Stimulated activated CD4-positive, alpha-beta T cell treated with anti-CD3 and anti-CD28 coated beads, Interleukin-1b, Interleukin-23, amount 100 ng/mL, for 4 hours (primary cell): ENCODE measurements around the gene CLDND1.
"Not testable (repeated sequence)": the region's sequence is repeated elsewhere in the genome, so short reads cannot be mapped to it uniquely, and the experiment has no call there.

ENCODE experiments used
- DNase-seq, 2 donors: peaks; one replicate each; pipeline ENCODE4 v3.0.0-alpha.2; 2020; ENCODE audit warnings: low read depth in 2 of 2

Gene CLDND1

GRCh38 chr3:98522544-98523281 is at the start of gene CLDND1:
TSS of gene CLDND1 (minus strand) at chr3:98522902. CDS start at chr3:98521424, 1,478 bp downstream.
- DNase-seq = peak; percentile 90 to 92

- DNase-seq = no peak
These were observed 45.7 kb upstream of the CLDND1 start for GRCh38 chr3:98568402-98568801.

- no peak for DNase-seq
These were observed 45.1 kb upstream of the CLDND1 start for GRCh38 chr3:98567666-98568270.

- no peak for DNase-seq
These were observed 43.1 kb upstream of the CLDND1 start for GRCh38 chr3:98565843-98566242.

- no peak for DNase-seq
These were observed 42.5 kb upstream of the CLDND1 start for GRCh38 chr3:98565237-98565643.

- DNase-seq = no peak
These were observed 41.7 kb upstream of the CLDND1 start for GRCh38 chr3:98564282-98565005.

GRCh38 chr3:98563661-98564281 is 41.1 kb upstream of the CLDND1 start:
- no peak for DNase-seq

- no peak for DNase-seq
These were observed 39.2 kb upstream of the CLDND1 start for GRCh38 chr3:98561727-98562521.

- DNase-seq = no peak
These were observed 38.2 kb upstream of the CLDND1 start for GRCh38 chr3:98560911-98561310.

GRCh38 chr3:98559769-98560168 is 37.1 kb upstream of the CLDND1 start:
- DNase-seq = not testable (repeated sequence)

GRCh38 chr3:98558100-98558827 is 35.6 kb upstream of the CLDND1 start:
- no peak for DNase-seq

- no peak for DNase-seq
These were observed 34.8 kb upstream of the CLDND1 start for GRCh38 chr3:98557324-98558010.

GRCh38 chr3:98556164-98557130 is 33.7 kb upstream of the CLDND1 start:
- peak; percentile 39 to 54 for DNase-seq

GRCh38 chr3:98555025-98555379 is 32.3 kb upstream of the CLDND1 start:
- no peak for DNase-seq

- DNase-seq = no peak
These were observed 31.9 kb upstream of the CLDND1 start for GRCh38 chr3:98554580-98554979.

GRCh38 chr3:98553753-98554152 is 31.1 kb upstream of the CLDND1 start:
- no peak for DNase-seq

- DNase-seq = no peak
These were observed 30.4 kb upstream of the CLDND1 start for GRCh38 chr3:98553021-98553563.

- DNase-seq = no peak
These were observed 29.7 kb upstream of the CLDND1 start for GRCh38 chr3:98552232-98553020.
